Measurements from ENCODE around the gene DCD.

DNA sequence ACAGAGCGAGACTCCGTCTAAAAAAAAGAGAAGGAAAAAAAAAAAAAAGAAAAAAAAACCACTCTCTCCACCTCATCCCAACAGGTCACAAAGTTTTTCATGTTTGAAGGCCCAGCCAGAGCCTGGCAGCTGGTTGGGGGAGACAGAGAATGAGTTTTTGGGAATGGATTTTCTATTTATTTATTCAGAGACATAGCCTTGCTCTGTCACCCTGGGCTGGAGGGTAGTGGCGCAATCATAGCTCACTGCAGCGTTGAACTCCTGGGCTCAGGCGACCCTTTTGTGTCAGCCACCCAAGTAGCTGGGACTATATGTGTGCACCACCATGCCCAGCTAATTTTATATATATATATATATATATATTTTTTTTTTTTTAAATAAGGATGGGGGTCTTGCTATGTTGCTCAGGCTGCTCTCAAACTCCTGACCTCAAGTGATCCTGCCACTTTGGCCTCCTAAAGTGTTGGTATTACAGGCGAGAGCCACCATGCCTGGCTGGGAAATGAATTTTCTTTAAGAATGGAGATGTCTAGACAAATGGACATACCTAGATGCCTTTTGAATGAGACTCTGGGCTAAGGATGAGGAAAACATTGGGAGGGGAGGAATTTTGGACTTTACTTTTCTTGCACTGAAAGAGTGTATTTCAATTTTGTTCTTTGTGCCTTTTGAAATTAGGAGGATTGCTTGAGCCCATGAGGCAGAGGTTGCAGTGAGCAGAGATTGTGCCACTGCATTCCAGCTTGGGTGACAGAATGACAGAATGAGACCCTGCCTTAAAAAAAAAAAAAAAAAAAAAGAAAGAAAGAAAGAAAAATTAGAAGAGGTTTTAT lies 42.8 kb downstream of the DCD start:
- no peak for TF ChIP-seq EZH2 (IDR thresholded peaks at IDR 0.05)
- TF ChIP-seq POLR2AphosphoS5 (IDR thresholded peaks at IDR 0.05; ENCODE audit: borderline replicate concordance, low read depth, low read length): no peak
- TF ChIP-seq FOXP2 (optimal IDR thresholded peaks at IDR 0.05; ENCODE audit: control extremely low read depth, extremely low read length, insufficient read depth): no peak
